ENCODE measurements around the gene ABCF3. TPM values are rescaled to one million over a fixed set of nuclear protein-coding genes. Genes with fewer than 3 reads are reported as not detected.

Gene ABCF3
- total RNA-seq, 3 donors from 2014 or later (not counting 1 experiment from before 2014, with no cell fraction given) = 128 to 168 (median 157) TPM

- Histone ChIP-seq H3K27me3 (ENCODE audit: control insufficient read depth, insufficient read depth, low read length) (no peaks in the 10 kb centered on the region), H3K27ac (ENCODE audit: low read length) (peak overlapping the region; percentile 79), H3K4me3 (ENCODE audit: low read length) (peak overlapping the region; percentile 98), H3K36me3 (ENCODE audit: control insufficient read depth, insufficient read depth, low read length) (no peaks in the 10 kb centered on the region), H3K4me1 (ENCODE audit: control insufficient read depth, insufficient read depth, low read length) (peaks cover 45% of the 10 kb centered on the region), H3K9me3 (ENCODE audit: control insufficient read depth, insufficient read depth, low read length) (no peaks in the 10 kb centered on the region)
- no peak for TF ChIP-seq CTCF (IDR thresholded peaks at IDR 0.05)
- no peaks in the 10 kb centered on the region for H3K36me3 Mint-ChIP-seq
- ATAC-seq (peak; percentile 50 to 70 (median 54)), DNase-seq (peak; percentile 35 to 58)
- no peaks in the 10 kb centered on the region for H3K9me3 Mint-ChIP-seq
- peak overlapping the region; percentile 78 to 92 for H3K27ac Mint-ChIP-seq
- H3K27me3 Mint-ChIP-seq (ENCODE audit: low read depth in 2 of 2) = no peaks in the 10 kb centered on the region
- intact Hi-C loops (cut with micrococcal nuclease) = loop anchor here (2.0 kb wide), 1 partner anchor 21 kb away; the partner anchor contains the start of gene EIF2B5
- 0% methylated on average over 47 of the region's 47 CpGs for WGBS (ENCODE audit: insufficient coverage)
- peaks cover 32 to 37% of the 10 kb centered on the region in 2 donors for H3K4me1 Mint-ChIP-seq
- peak overlapping the region; percentile 94 for H3K4me3 Mint-ChIP-seq
Measured at GRCh38 chr3:184155644-184156521, 30.1 kb upstream of the ABCF3 start.

DNA sequence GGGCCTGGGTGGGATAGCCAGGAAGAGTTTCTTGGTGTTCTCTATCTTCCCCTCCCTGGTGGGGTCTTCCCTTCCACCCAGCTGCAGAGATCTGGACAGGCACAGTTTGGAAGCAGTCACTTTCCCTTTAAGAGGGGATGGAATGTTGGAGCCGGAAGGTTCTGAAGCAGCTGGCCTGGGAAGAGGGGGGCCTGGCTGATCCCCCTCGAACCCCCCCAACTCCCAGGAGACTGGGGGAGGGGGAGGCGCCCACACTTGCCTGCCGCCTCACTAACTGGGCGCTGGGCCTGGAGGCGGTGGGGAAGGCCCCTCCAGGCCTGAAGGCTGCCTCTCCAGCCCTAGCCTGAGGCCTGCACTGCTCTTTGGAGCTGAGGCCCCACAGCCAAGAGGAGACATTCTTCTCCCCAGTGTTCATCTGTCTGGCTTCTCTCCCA lies 29.5 kb upstream of the ABCF3 start:
- Histone ChIP-seq H3K4me1 (ENCODE audit: control insufficient read depth, insufficient read depth, low read length) (peaks cover 46% of the 10 kb centered on the region), H3K36me3 (ENCODE audit: control insufficient read depth, insufficient read depth, low read length) (no peaks in the 10 kb centered on the region), H3K9me3 (ENCODE audit: control insufficient read depth, insufficient read depth, low read length) (no peaks in the 10 kb centered on the region), H3K27me3 (ENCODE audit: control insufficient read depth, insufficient read depth, low read length) (no peaks in the 10 kb centered on the region), H3K27ac (ENCODE audit: low read length) (no peak overlapping the region), H3K4me3 (ENCODE audit: low read length) (peak overlapping the region; percentile 98)
- H3K27me3 Mint-ChIP-seq (ENCODE audit: low read depth in 2 of 2) = no peaks in the 10 kb centered on the region
- H3K4me1 Mint-ChIP-seq = peaks cover 32 to 40% of the 10 kb centered on the region in 2 donors
- no peaks in the 10 kb centered on the region for H3K36me3 Mint-ChIP-seq
- intact Hi-C loops (cut with micrococcal nuclease) = no loop called here
- no peaks in the 10 kb centered on the region for H3K9me3 Mint-ChIP-seq
- ATAC-seq = no peak
- TF ChIP-seq CTCF (IDR thresholded peaks at IDR 0.05) = no peak
- H3K27ac Mint-ChIP-seq = peak overlapping the region; percentile 42 to 92
- WGBS (ENCODE audit: insufficient coverage) = 17% methylated on average over 3 of the region's 6 CpGs
- DNase-seq = no peak
- peak overlapping the region; percentile 94 for H3K4me3 Mint-ChIP-seq

- H3K9me3 ChIP-seq (ENCODE audit: control insufficient read depth, insufficient read depth, low read length) = no peaks in the 10 kb centered on the region
- no peak overlapping the region for H3K27ac ChIP-seq (ENCODE audit: low read length)
- no peak overlapping the region for H3K4me3 ChIP-seq (ENCODE audit: low read length)
- H3K27me3 Mint-ChIP-seq (ENCODE audit: low read depth in 2 of 2) = no peaks in the 10 kb centered on the region
- no peak for TF ChIP-seq CTCF (IDR thresholded peaks at IDR 0.05)
- H3K36me3 Mint-ChIP-seq = no peaks in the 10 kb centered on the region
- intact Hi-C loops (cut with micrococcal nuclease) = no loop called here
- ATAC-seq (no peak), DNase-seq (no peak)
- no peaks in the 10 kb centered on the region for H3K36me3 ChIP-seq (ENCODE audit: control insufficient read depth, insufficient read depth, low read length)
- H3K4me1 ChIP-seq (ENCODE audit: control insufficient read depth, insufficient read depth, low read length) = peaks cover 46% of the 10 kb centered on the region
- H3K4me3 Mint-ChIP-seq = peak overlapping the region; percentile 75
- no peaks in the 10 kb centered on the region for H3K27me3 ChIP-seq (ENCODE audit: control insufficient read depth, insufficient read depth, low read length)
- H3K9me3 Mint-ChIP-seq = no peaks in the 10 kb centered on the region
- peaks cover 32 to 43% of the 10 kb centered on the region in 2 donors for H3K4me1 Mint-ChIP-seq
- peak overlapping the region; percentile 42 to 92 for H3K27ac Mint-ChIP-seq
Measured at GRCh38 chr3:184157206-184157605, 28.8 kb upstream of the ABCF3 start.
